H1 (cell line): Measurements from ENCODE around the gene GRIK4. TPM values are rescaled to one million over a fixed set of nuclear protein-coding genes. Genes with fewer than 3 reads are reported as not detected.

ENCODE experiments used
- CTCF ChIA-PET: fragments of 300-600 bp; sonication (Branson Sonifier 250); formaldehyde crosslinking; loops from one replicate; lab custom pipeline; 2021; ENCODE audit not compliant: partially characterized antibody; lab: Charles Lee
- POLR2A ChIA-PET: fragments of 300-600 bp; sonication (Branson Sonifier 250); formaldehyde crosslinking; loops from one replicate; lab custom pipeline; 2021; ENCODE audit warnings: inconsistent platforms; ENCODE audit not compliant: partially characterized antibody; lab: Charles Lee
- DNase-seq, 2 experiments: peaks; one replicate each; pipeline versions ENCODE4 v3.0.0 to v3.0.0-alpha.2; 2010 to 2022; ENCODE audit warnings: low spot score in 2 of 2, low read depth in 1 of 2, mixed read lengths in 1 of 2
- FAIRE-seq: peaks from 2 replicates; lab custom pipeline; 2011; peaks lifted over from hg19 to GRCh38; lab: Jason Lieb, UNC
- H2AFZ ChIP-seq: 2 replicates; pipeline ENCODE4 v1.8.1; 2012; ENCODE audit warnings: low read length, inconsistent platforms
- H2AK5ac ChIP-seq: 2 replicates; pipeline ENCODE4 v1.6.1; 2013; ENCODE audit warnings: low read depth, low read length
- H2BK120ac ChIP-seq: replicated peaks from 2 replicates; pipeline ENCODE3; 2013; ENCODE audit warnings: low read depth, low read length, inconsistent platforms
- H2BK12ac ChIP-seq: 2 replicates; pipeline ENCODE4 v1.6.1; 2013; ENCODE audit warnings: low read depth, low read length
- H2BK15ac ChIP-seq: 2 replicates; pipeline ENCODE4 v1.6.1; 2013; ENCODE audit warnings: low read length
- H2BK20ac ChIP-seq: 2 replicates; pipeline ENCODE4 v1.6.1; 2013; ENCODE audit warnings: low read length
- H2BK5ac ChIP-seq: 2 replicates; pipeline ENCODE4 v1.6.1; 2013; ENCODE audit warnings: low read depth, low read length
- H3K14ac ChIP-seq: 2 replicates; pipeline ENCODE4 v1.6.1; 2013; ENCODE audit warnings: inconsistent platforms; ENCODE audit not compliant: insufficient read length
- H3K18ac ChIP-seq: 2 replicates; pipeline ENCODE4 v1.6.1; 2013; ENCODE audit warnings: low read length; ENCODE audit errors: extremely low read depth
- H3K23ac ChIP-seq: 2 replicates; pipeline ENCODE4 v1.6.1; 2013; ENCODE audit warnings: inconsistent platforms; ENCODE audit not compliant: insufficient read length
- H3K23me2 ChIP-seq: 2 replicates; pipeline ENCODE4 v1.6.1; 2013; ENCODE audit warnings: low read depth, low read length
- H3K27ac ChIP-seq: 2 replicates; pipeline ENCODE4 v1.6.1; 2011; ENCODE audit warnings: low read depth, low read length, inconsistent platforms
- H3K27me3 ChIP-seq, 4 experiments: replicated peaks in 1 of 4; 1 replicate in 1 of 4; 2 replicates in 3 of 4; pipeline versions ENCODE4 v1.6.1 to v1.8.1; 2011 to 2013; ENCODE audit warnings: low read length in 3 of 4, mild to moderate bottlenecking in 3 of 4, inconsistent platforms in 2 of 4, mixed read lengths in 2 of 4, moderate library complexity in 1 of 4; ENCODE audit not compliant: control insufficient read depth in 3 of 4, insufficient read depth in 3 of 4; ENCODE audit errors: extremely low read depth in 1 of 4
- H3K36me3 ChIP-seq, 4 experiments: 2 replicates each; pipeline versions ENCODE4 v1.6.1 to v1.8.1; 2011 to 2013; ENCODE audit warnings: mild to moderate bottlenecking in 4 of 4, low read length in 3 of 4, moderate library complexity in 2 of 4, control low read depth in 1 of 4, inconsistent platforms in 1 of 4; ENCODE audit not compliant: insufficient read depth in 4 of 4, control insufficient read depth in 2 of 4
- H3K4ac ChIP-seq: replicated peaks from 2 replicates; pipeline ENCODE3; 2013; ENCODE audit warnings: low read length, low read depth, mixed read lengths, inconsistent platforms; ENCODE audit not compliant: insufficient read length
- H3K4me1 ChIP-seq, 4 experiments: replicated peaks in 1 of 4; 1 replicate in 1 of 4; 2 replicates in 3 of 4; pipeline versions ENCODE4 v1.6.1 to v1.8.1; 2011 to 2013; ENCODE audit warnings: low read length in 3 of 4, inconsistent platforms in 2 of 4, mixed read lengths in 1 of 4; ENCODE audit not compliant: insufficient read depth in 4 of 4, control insufficient read depth in 3 of 4
- H3K4me2 ChIP-seq, 2 experiments: 2 replicates each; pipeline versions ENCODE4 v1.6.1 to v1.8.1; 2011 to 2013; ENCODE audit warnings: low read depth in 2 of 2, low read length in 2 of 2, control low read depth in 1 of 2, inconsistent platforms in 1 of 2, mild to moderate bottlenecking in 1 of 2; ENCODE audit not compliant: insufficient read depth in 1 of 2
- H3K4me3 ChIP-seq, 4 experiments: fragments of 200-600, 300-600 bp in 1 of 4; sonication (generic), shearing (Covaris generic), sonication (Bioruptor Twin) in 1 of 4; 2 replicates each; pipeline versions ENCODE4 v1.5.1 to v1.8.1; 2011 to 2016; ENCODE audit warnings: low read length in 4 of 4, low read depth in 3 of 4, control low read depth in 2 of 4, inconsistent platforms in 2 of 4, mild to moderate bottlenecking in 2 of 4, mixed read lengths in 1 of 4, moderate library complexity in 1 of 4; ENCODE audit not compliant: insufficient read depth in 2 of 4; ENCODE audit errors: extremely low read depth in 1 of 4
- H3K56ac ChIP-seq: replicated peaks from 2 replicates; pipeline ENCODE3; 2013; ENCODE audit warnings: low read depth, mild to moderate bottlenecking, mixed read lengths, low read length, inconsistent platforms; ENCODE audit not compliant: insufficient read length
- H3K79me1 ChIP-seq: 2 replicates; pipeline ENCODE4 v1.6.1; 2013; ENCODE audit warnings: low read depth, low read length, control low read depth
- H3K79me2 ChIP-seq, 2 experiments: 2 replicates each; pipeline versions ENCODE4 v1.6.1 to v1.8.1; 2012 to 2013; ENCODE audit warnings: low read length in 2 of 2, mild to moderate bottlenecking in 2 of 2, inconsistent platforms in 1 of 2; ENCODE audit not compliant: insufficient read depth in 2 of 2, control insufficient read depth in 1 of 2
- H3K9ac ChIP-seq, 4 experiments: replicated peaks in 1 of 4; 1 replicate in 1 of 4; 2 replicates in 3 of 4; pipeline versions ENCODE4 v1.6.1 to v1.8.1; 2011 to 2013; ENCODE audit warnings: low read depth in 3 of 4, low read length in 3 of 4, control low read depth in 2 of 4, mild to moderate bottlenecking in 2 of 4, moderate library complexity in 2 of 4, inconsistent platforms in 1 of 4; ENCODE audit errors: extremely low read depth in 1 of 4
- H3K9me3 ChIP-seq, 2 experiments: 2 replicates each; pipeline versions ENCODE4 v1.6.1 to v1.8.1; 2012 to 2013; ENCODE audit warnings: mild to moderate bottlenecking in 2 of 2, moderate library complexity in 2 of 2, control low read depth in 1 of 2, inconsistent platforms in 1 of 2, low read depth in 1 of 2, low read length in 1 of 2, mixed read lengths in 1 of 2; ENCODE audit not compliant: insufficient read depth in 2 of 2
- H4K20me1 ChIP-seq, 2 experiments: replicated peaks in 1 of 2; 2 replicates each; pipeline versions ENCODE3 to v1.8.1; 2011 to 2013; ENCODE audit warnings: inconsistent platforms in 2 of 2, low read length in 2 of 2, mild to moderate bottlenecking in 1 of 2; ENCODE audit not compliant: insufficient read depth in 2 of 2, control insufficient read depth in 1 of 2
- H4K5ac ChIP-seq: 2 replicates; pipeline ENCODE4 v1.6.1; 2013; ENCODE audit warnings: low read length, low read depth, mixed read lengths, inconsistent platforms; ENCODE audit not compliant: insufficient read length
- H4K8ac ChIP-seq: 2 replicates; pipeline ENCODE4 v1.8.0; 2013; ENCODE audit warnings: mild to moderate bottlenecking, moderate library complexity, low read length, inconsistent platforms; ENCODE audit not compliant: insufficient read depth; ENCODE audit errors: extremely low read depth
- H4K91ac ChIP-seq: replicated peaks from 2 replicates; pipeline ENCODE3; 2013; ENCODE audit warnings: low read length, mixed read lengths, inconsistent platforms; ENCODE audit not compliant: insufficient read length
- BACH1 ChIP-seq: IDR thresholded peaks from 2 replicates; pipeline ENCODE4 v1.6.1; 2012; ENCODE audit warnings: low read length, improper control_type of control experiment
- CHD2 ChIP-seq: IDR thresholded peaks from 2 replicates; pipeline ENCODE4 v1.6.1; 2012; ENCODE audit warnings: low read length, improper control_type of control experiment
- HDAC2 ChIP-seq, 2 experiments: fragments of 300-600 bp in 1 of 2; sonication (generic) in 1 of 2; IDR thresholded peaks; 2 replicates each; pipeline ENCODE4 v1.6.1; 2011 to 2012; ENCODE audit warnings: low read depth in 2 of 2, low read length in 2 of 2, mild to moderate bottlenecking in 2 of 2, moderate library complexity in 2 of 2, borderline replicate concordance in 1 of 2, inconsistent platforms in 1 of 2
- JUND ChIP-seq: IDR thresholded peaks from 2 replicates; pipeline ENCODE4 v1.6.1; 2011; ENCODE audit warnings: mild to moderate bottlenecking, improper control_type of control experiment, low read length
- SIN3A ChIP-seq, 2 experiments: IDR thresholded peaks in 1 of 2; conservative IDR thresholded peaks in 1 of 2; 2 replicates each; pipeline ENCODE4 v1.6.1; 2011 to 2012; ENCODE audit warnings: low read length in 2 of 2, improper control_type of control experiment in 1 of 2, low read depth in 1 of 2, mild to moderate bottlenecking in 1 of 2
- SUZ12 ChIP-seq: fragments of 200-600 bp; sonication (generic); IDR thresholded peaks from 2 replicates; pipeline ENCODE4 v1.6.1; 2012; ENCODE audit warnings: mild to moderate bottlenecking, inconsistent platforms, low read length, moderate library complexity, mixed read lengths
- WGBS, 2 experiments: shearing (Covaris generic) in 1 of 2; methylation state at CpG; one replicate each; pipeline versions ENCODE4 v1.1.6 to v1.1.7; 2013 to 2015; ENCODE audit warnings: low lambda C conversion rate in 2 of 2, mixed read lengths in 2 of 2, inconsistent platforms in 1 of 2, low coverage in 1 of 2, missing lambda C conversion rate in 1 of 2; ENCODE audit not compliant: insufficient replicate concordance in 2 of 2, insufficient coverage in 1 of 2, insufficient read length in 1 of 2; ENCODE audit errors: extremely low coverage in 1 of 2, missing lambda C conversion rate in 1 of 2; 5-methylcytosine and 5-hydroxymethylcytosine counted together
- polyA plus RNA-seq, 7 experiments: library from polyadenylated mRNA; depleted of rRNA in 3 of 7; stranded (reverse) in 5 of 7; unstranded in 2 of 7; fragments of >200 nt in 5 of 7; fragments of 200-250 nt in 2 of 7; gene quantifications; 1 replicate in 5 of 7; 2 replicates in 1 of 7; 4 replicates in 1 of 7; pipeline versions ENCODE4 v1.2.1 to v1.2.3, GENCODE V29; 2011 to 2013; ENCODE audit warnings: missing spikeins in 2 of 7, mixed read lengths in 2 of 7
- total RNA-seq: library from RNA; stranded (reverse); fragmentation: NEBNext Ultra II Directional; extraction: Animal tissue kit (Norgen Biotek cat#: 25700); gene quantifications from 2 replicates; pipeline ENCODE4 v1.2.1, GENCODE V29; 2021

Gene GRIK4
- total and polyA plus RNA-seq, 2 of the 8 experiments (the other 6 are each of a cell fraction or from before 2014, with no cell fraction given) = 1.2 to 2.9 TPM

GRCh38 chr11:121004206-121004840 lies 492.8 kb downstream of the GRIK4 start:
- Histone ChIP-seq H3K9me3 (no peaks in the 10 kb centered on the region), H3K4me2 (0 out of 4 replicates have a peak overlapping the region, but pooled peaks of 1 of the 2 experiments have one; percentile 1), H3K27ac (no peak overlapping the region), H2BK120ac (no peak overlapping the region), H3K4me3 (no peak overlapping the region), H3K23me2 (no peaks in the 10 kb centered on the region), H3K4ac (no peak overlapping the region), H2AFZ (0 out of 2 replicates have a peak overlapping the region, but pooled peaks have one; percentile 49), H3K27me3 (no peaks in the 10 kb centered on the region), H3K9ac (no peak overlapping the region), H4K91ac (no peak overlapping the region), H3K56ac (no peak overlapping the region), H3K79me2 (no peaks in the 10 kb centered on the region), H3K4me1 (peaks cover 0 to 7% (median 2%) of the 10 kb centered on the region in 4 experiments; a peak in 2 of 7 replicates), H3K14ac (no peak overlapping the region), H3K36me3 (no peaks in the 10 kb centered on the region), H2AK5ac (no peak overlapping the region), H3K79me1 (no peaks in the 10 kb centered on the region), H3K18ac (no peak overlapping the region), H4K8ac (no peak overlapping the region), H3K23ac (no peak overlapping the region), H2BK12ac (no peak overlapping the region), H2BK15ac (peak overlapping the region; percentile 16; the same call in 1 of the 2 replicates), H2BK20ac (no peak overlapping the region), H4K20me1 (no peaks in the 10 kb centered on the region), H2BK5ac (no peak overlapping the region), H4K5ac (no peak overlapping the region)
- no peak for TF ChIP-seq CHD2
- no peak for TF ChIP-seq SIN3A (conservative IDR thresholded peaks at IDR 0.05 in 1 of 2, IDR thresholded peaks at IDR 0.05 in 1 of 2; ENCODE audit: low read depth in 1 of 2, low read length in 2 of 2)
- TF ChIP-seq BACH1 = no peak
- no peak for TF ChIP-seq HDAC2 (IDR thresholded peaks at IDR 0.05; ENCODE audit: borderline replicate concordance in 1 of 2, low read depth in 2 of 2, low read length in 2 of 2)
- TF ChIP-seq SUZ12 = no peak
- TF ChIP-seq JUND = peak; percentile 52; the same call in 1 of the 2 replicates
- peak; percentile 7 for FAIRE-seq
- 37% methylated on average over 4 of the region's 4 CpGs; no CpG with 5 or more reads in 1 of the 2 experiments for WGBS, 2 experiments
- ChIA-PET CTCF (interaction anchor here (0.7 to 1.3 kb wide), 2 partner anchors 15 to 208 kb away, joined by 3 read pairs; no protein-coding TSS in a partner anchor), POLR2A (no interaction called here)
- no peak for DNase-seq
